Stimulated activated CD8-positive, alpha-beta memory T cell treated with anti-CD3 and anti-CD28 coated beads, Interleukin-4, amount 100 ng/mL, for 48 hours (primary cell): Measurements from ENCODE around the gene NCKAP1.
"Not testable (repeated sequence)": the region's sequence is repeated elsewhere in the genome, so short reads cannot be mapped to it uniquely, and the experiment has no call there.

Source experiments
- DNase-seq: peaks from one replicate; pipeline ENCODE4 v3.0.0-alpha.2; 2020

The NCKAP1 gene

GRCh38 chr2:182999348-183000028, 38.8 kb downstream of the NCKAP1 start:
- no peak for DNase-seq

GRCh38 chr2:182994228-182994912, 43.9 kb downstream of the NCKAP1 start:
- DNase-seq, result no peak

- DNase-seq, result no peak
Observed at GRCh38 chr2:182982941-182983340, 55.3 kb downstream of the NCKAP1 start.

GRCh38 chr2:182981475-182981874, 56.8 kb downstream of the NCKAP1 start:
- not testable (repeated sequence) for DNase-seq

GRCh38 chr2:182980652-182981051, 57.6 kb downstream of the NCKAP1 start:
- DNase-seq, result no peak

- no peak for DNase-seq
Observed at GRCh38 chr2:182980115-182980514, 58.1 kb downstream of the NCKAP1 start.

- no peak for DNase-seq
Observed at GRCh38 chr2:182977463-182977862, 60.8 kb downstream of the NCKAP1 start.

- DNase-seq, result no peak
Observed at GRCh38 chr2:182973441-182974352, 64.6 kb downstream of the NCKAP1 start.

- DNase-seq, result no peak
Observed at GRCh38 chr2:182972548-182972942, 65.7 kb downstream of the NCKAP1 start.

GRCh38 chr2:182971820-182972547, 66.3 kb downstream of the NCKAP1 start:
- DNase-seq, result no peak

- DNase-seq, result no peak
Observed at GRCh38 chr2:182970486-182970885, 67.8 kb downstream of the NCKAP1 start.

GRCh38 chr2:182968493-182968892, 69.8 kb downstream of the NCKAP1 start:
- DNase-seq, result no peak

GRCh38 chr2:182966356-182966755, 71.9 kb downstream of the NCKAP1 start:
- not testable (repeated sequence) for DNase-seq

GRCh38 chr2:182962641-182963040, 75.6 kb downstream of the NCKAP1 start:
- no peak for DNase-seq

- DNase-seq, result not testable (repeated sequence)
Observed at GRCh38 chr2:182960869-182961268, 77.4 kb downstream of the NCKAP1 start.

- no peak for DNase-seq
Observed at GRCh38 chr2:182954789-182955188, 83.5 kb downstream of the NCKAP1 start.

- no peak for DNase-seq
Observed at GRCh38 chr2:182952741-182953450, 85.4 kb downstream of the NCKAP1 start.

GRCh38 chr2:182951948-182952663, 86.2 kb downstream of the NCKAP1 start:
- no peak for DNase-seq

- no peak for DNase-seq
Observed at GRCh38 chr2:182950546-182950945, 87.7 kb downstream of the NCKAP1 start.

- DNase-seq, result no peak
Observed at GRCh38 chr2:182949572-182950189, 88.6 kb downstream of the NCKAP1 start.

GRCh38 chr2:182949052-182949451, 89.2 kb downstream of the NCKAP1 start:
- no peak for DNase-seq
